DND-41 (cell line): Measurements from ENCODE around the gene PI4KA.

ENCODE experiments used
- CTCF ChIP-seq: IDR thresholded peaks from 2 replicates; pipeline ENCODE4 v1.5.1; 2012; ENCODE audit warnings: borderline replicate concordance, low read length, moderate library complexity, mild to moderate bottlenecking; ENCODE audit not compliant: poor library complexity, severe bottlenecking; ENCODE audit errors: extremely low read depth
- EZH2 ChIP-seq: IDR thresholded peaks from 3 replicates; pipeline ENCODE4 v1.6.1; 2012; ENCODE audit warnings: borderline replicate concordance, low read depth, mild to moderate bottlenecking, moderate library complexity, low read length, inconsistent platforms; ENCODE audit not compliant: severe bottlenecking

GRCh38 chr22:20761536-20761935 lies 97.1 kb downstream of the PI4KA start:
- TF ChIP-seq CTCF (no peak), EZH2 (no peak)
